HCT116 (cell line): ENCODE results near the gene NKX6-2. TPM values are rescaled to one million over a fixed set of nuclear protein-coding genes. Genes with fewer than 3 reads are reported as not detected.

Experiments
- ATAC-seq: fragments of 200-7000 bp; cut with Tn5 transposase; 2 replicates; pipeline ENCODE4 v1.9.1; 2020; ENCODE audit warnings: mild to moderate bottlenecking, moderate library complexity
- BruUV-seq: library from RNA; stranded (reverse); fragments of 400-500 nt; replicated peaks from 2 replicates; lab custom pipeline; 2021; lab: Mats Ljungman, UMichigan
- CTCF ChIA-PET: fragments of 300-600 bp; sonication (Branson Sonifier 250); formaldehyde crosslinking; loops from one replicate; lab custom pipeline; 2021; ENCODE audit warnings: antibody characterized with exemption; lab: Charles Lee
- POLR2A ChIA-PET: fragments of 300-600, 350-600 bp; sonication (Branson Sonifier 250); formaldehyde crosslinking; loops from one replicate; lab custom pipeline; 2021; ENCODE audit warnings: antibody characterized with exemption; lab: Charles Lee
- RAD21 ChIA-PET, 2 experiments: fragments of 300-600 bp; sonication (Branson Sonifier 250); formaldehyde crosslinking; loops; one replicate each; lab custom pipeline; 2023; ENCODE audit warnings: low total read pairs in 2 of 2; ENCODE audit not compliant: uncharacterized antibody in 2 of 2, unreplicated experiment in 2 of 2, low non-redundant PET in 1 of 2; lab: Charles Lee
- DNase-seq: peaks from one replicate; pipeline ENCODE4 v3.0.0-alpha.2; 2010; ENCODE audit warnings: low read depth, low spot score
- H2AFZ ChIP-seq: fragments of 200-600 bp; shearing (Covaris generic), sonication (generic); 2 replicates; pipeline ENCODE4 v1.6.1; 2017; ENCODE audit warnings: low read depth, mixed run types, mixed read lengths, antibody characterized with exemption, low read length; ENCODE audit not compliant: poor library complexity, severe bottlenecking
- H3K27ac ChIP-seq: 2 replicates; pipeline ENCODE4 v1.5.1; 2012; ENCODE audit warnings: low read depth, low read length
- H3K27me3 ChIP-seq: fragments of 200-600 bp; sonication (generic); 2 replicates; pipeline ENCODE4 v1.6.1; 2016; ENCODE audit warnings: mixed run types, low read length, mixed read lengths; ENCODE audit not compliant: insufficient read depth
- H3K36me3 ChIP-seq, 2 experiments: fragments of 200-500 bp in 1 of 2; fragments of 200-600 bp in 1 of 2; sonication (Bioruptor generic) in 1 of 2; sonication (generic) in 1 of 2; 2 replicates each; pipeline versions ENCODE4 v1.5.1 to v1.6.1; 2014 to 2016; ENCODE audit warnings: low read length in 2 of 2, inconsistent platforms in 1 of 2, mixed read lengths in 1 of 2, mixed run types in 1 of 2; ENCODE audit not compliant: insufficient read depth in 2 of 2, control insufficient read depth in 1 of 2
- H3K4me1 ChIP-seq, 2 experiments: fragments of 200-600 bp in 1 of 2; sonication (generic) in 1 of 2; 2 replicates each; pipeline versions ENCODE4 v1.5.1 to v1.6.1; 2012 to 2017; ENCODE audit warnings: low read length in 2 of 2, inconsistent platforms in 1 of 2, mild to moderate bottlenecking in 1 of 2, mixed read lengths in 1 of 2, mixed run types in 1 of 2, moderate library complexity in 1 of 2; ENCODE audit not compliant: insufficient read depth in 2 of 2, control insufficient read depth in 1 of 2
- H3K4me2 ChIP-seq: fragments of 200-600 bp; sonication (generic); 2 replicates; pipeline ENCODE4 v1.6.1; 2017; ENCODE audit warnings: mixed run types, low read length, mixed read lengths
- H3K4me3 ChIP-seq, 2 experiments: fragments of 200-600 bp in 1 of 2; sonication (generic) in 1 of 2; replicated peaks in 1 of 2; 2 replicates each; pipeline ENCODE4 v1.5.1; 2011 to 2016; ENCODE audit warnings: low read length in 2 of 2, control low read depth in 1 of 2, low read depth in 1 of 2, mild to moderate bottlenecking in 1 of 2, mixed read lengths in 1 of 2, mixed run types in 1 of 2
- H3K79me2 ChIP-seq: fragments of 200-600 bp; sonication (generic); 2 replicates; pipeline ENCODE4 v1.6.1; 2017; ENCODE audit warnings: mild to moderate bottlenecking, mixed run types, low read length, moderate library complexity, mixed read lengths; ENCODE audit not compliant: insufficient read depth
- H3K9ac ChIP-seq: fragments of 200-600 bp; sonication (generic); 2 replicates; pipeline ENCODE4 v1.6.1; 2016; ENCODE audit warnings: low read length, mixed read lengths
- H3K9me2 ChIP-seq: fragments of 200-600 bp; sonication (generic), shearing (Covaris generic); 2 replicates; pipeline ENCODE4 v1.6.1; 2017; ENCODE audit warnings: mixed run types, mild to moderate bottlenecking, moderate library complexity; ENCODE audit not compliant: insufficient read depth
- H3K9me3 ChIP-seq, 2 experiments: fragments of 200-500 bp in 1 of 2; fragments of 200-600 bp in 1 of 2; sonication (Bioruptor generic) in 1 of 2; sonication (generic) in 1 of 2; 2 replicates each; pipeline ENCODE4 v1.6.1; 2014 to 2017; ENCODE audit warnings: low read length in 2 of 2, mixed read lengths in 2 of 2, inconsistent platforms in 1 of 2, low read depth in 1 of 2, mild to moderate bottlenecking in 1 of 2, mixed run types in 1 of 2, moderate library complexity in 1 of 2; ENCODE audit not compliant: control insufficient read depth in 1 of 2, insufficient read depth in 1 of 2
- H4K20me1 ChIP-seq: fragments of 200-600 bp; sonication (generic), shearing (Covaris generic); 2 replicates; pipeline ENCODE4 v1.6.1; 2017; ENCODE audit warnings: mixed run types, mild to moderate bottlenecking, moderate library complexity; ENCODE audit not compliant: insufficient read depth
- FOSL1 ChIP-seq: IDR thresholded peaks from 2 replicates; pipeline ENCODE4 v1.6.1; 2012; ENCODE audit warnings: low read depth
- JUND ChIP-seq: IDR thresholded peaks from 2 replicates; pipeline ENCODE4 v1.6.1; 2012
- POLR2A ChIP-seq: IDR thresholded peaks from 2 replicates; pipeline ENCODE4 v1.7.0; 2011; ENCODE audit warnings: borderline replicate concordance; ENCODE audit not compliant: insufficient read depth, insufficient read length; ENCODE audit errors: extremely low read depth
- REST ChIP-seq: IDR thresholded peaks from 2 replicates; pipeline ENCODE4 v1.6.1; 2012; ENCODE audit warnings: low read depth
- SIN3A ChIP-seq: IDR thresholded peaks from 2 replicates; pipeline ENCODE4 v1.6.1; 2012; ENCODE audit warnings: low read depth
- TCF7L2 ChIP-seq: IDR thresholded peaks from 2 replicates; pipeline ENCODE4 v1.7.0; 2011; ENCODE audit warnings: borderline replicate concordance, inconsistent platforms; ENCODE audit not compliant: insufficient read depth, insufficient read length; ENCODE audit errors: extremely low read depth
- ZBTB33 ChIP-seq: IDR thresholded peaks from 2 replicates; pipeline ENCODE4 v1.6.1; 2011; ENCODE audit warnings: mild to moderate bottlenecking, low read length, moderate library complexity; ENCODE audit not compliant: insufficient replicate concordance; ENCODE audit errors: extremely low read depth
- ZFX ChIP-seq: fragments of 450-650 bp; IDR thresholded peaks from 2 replicates; pipeline ENCODE4 v1.6.1; 2017
- intact Hi-C: fragments of 100-400 bp; cut with micrococcal nuclease; formaldehyde crosslinking; loops from 2 replicates; pipeline ENCODE4 v1.10.0; 2022
- total RNA-seq: library from RNA; stranded (reverse); gene quantifications from one replicate; pipeline ENCODE4 v1.2.1, GENCODE V29; 2021; ENCODE audit not compliant: unreplicated experiment

Gene NKX6-2
- total RNA-seq, 1 experiment from 2014 or later: not detected

GRCh38 chr10:132783165-132783939, 2.6 kb downstream of the NKX6-2 start:
- DNase-seq: no peak
- intact Hi-C loops: no loop called here
- H3K27ac ChIP-seq: no peak overlapping the region
- no peaks in the 10 kb centered on the region for H3K36me3 ChIP-seq
- no peaks in the 10 kb centered on the region for H3K9me2 ChIP-seq
- H3K9me3 ChIP-seq: no peaks in the 10 kb centered on the region
- no peak overlapping the region for H3K4me3 ChIP-seq
- no peaks in the 10 kb centered on the region for H4K20me1 ChIP-seq
- BruUV-seq: no TSS peak
- POLR2A ChIA-PET: no interaction called here
- no peaks in the 10 kb centered on the region for H3K4me1 ChIP-seq
- no peak overlapping the region for H3K4me2 ChIP-seq
- RAD21 ChIA-PET: no interaction called here
- H3K9ac ChIP-seq: no peak overlapping the region
- no peak for ATAC-seq
- no peaks in the 10 kb centered on the region for H3K79me2 ChIP-seq
- CTCF ChIA-PET: no interaction called here
- H3K27me3 ChIP-seq: no peaks in the 10 kb centered on the region
- H2AFZ ChIP-seq: no peak overlapping the region
- no peak for TF ChIP-seq JUND
- TF ChIP-seq TCF7L2: no peak
- no peak for TF ChIP-seq ZFX
- no peak for TF ChIP-seq POLR2A
- TF ChIP-seq FOSL1: no peak
- no peak for TF ChIP-seq ZBTB33
- TF ChIP-seq SIN3A: no peak
- TF ChIP-seq, all 23 proteins: peak for 0

DNA sequence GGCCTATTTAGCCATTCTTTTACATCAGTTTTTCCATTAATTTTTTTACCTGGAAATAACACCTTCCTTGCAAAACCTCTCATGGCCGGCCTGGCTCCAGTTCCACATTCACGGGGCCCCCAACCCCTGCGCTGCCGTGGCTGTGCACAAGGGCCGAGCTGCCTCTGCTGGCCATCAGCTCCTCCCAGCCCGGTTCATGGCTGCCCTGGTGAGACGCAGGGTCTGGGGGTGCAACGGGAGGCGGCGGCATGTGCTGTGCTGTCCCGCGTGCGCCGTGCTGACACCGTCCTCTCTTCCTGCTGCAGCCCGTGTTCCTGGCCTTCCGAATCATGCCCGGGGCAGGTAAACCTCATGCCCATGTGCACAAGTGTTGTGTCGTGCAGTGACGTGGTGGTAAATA, 4.4 kb downstream of the NKX6-2 start:
- Histone ChIP-seq H3K79me2 (no peaks in the 10 kb centered on the region), H3K36me3 (no peaks in the 10 kb centered on the region), H3K27me3 (no peaks in the 10 kb centered on the region), H4K20me1 (no peaks in the 10 kb centered on the region), H2AFZ (no peak overlapping the region), H3K4me1 (no peaks in the 10 kb centered on the region), H3K9ac (no peak overlapping the region), H3K4me3 (no peak overlapping the region), H3K27ac (no peak overlapping the region), H3K9me2 (no peaks in the 10 kb centered on the region), H3K4me2 (no peak overlapping the region), H3K9me3 (no peaks in the 10 kb centered on the region)
- intact Hi-C loops: no loop called here
- ChIA-PET CTCF (no interaction called here), POLR2A (no interaction called here), RAD21 (no interaction called here)
- ATAC-seq (no peak), DNase-seq (no peak)
- BruUV-seq: no TSS peak
- TF ChIP-seq TCF7L2 (no peak), FOSL1 (no peak), REST (no peak)
